GM23338 (cell line): ENCODE measurements around the gene LYSMD3.

Experiments
- CREB1 ChIP-seq: fragments of 250-450 bp; sonication (Bioruptor Pico); IDR thresholded peaks from 2 replicates; pipeline ENCODE4 v1.5.0; 2020; ENCODE audit warnings: low read depth, mild to moderate bottlenecking, moderate library complexity
- EZH2 ChIP-seq: fragments of 200-600 bp; sonication (generic); IDR thresholded peaks from one replicate; pipeline ENCODE4 v1.8.0; 2017; ENCODE audit warnings: antibody characterized with exemption, mild to moderate bottlenecking, low read depth; ENCODE audit not compliant: unreplicated experiment
- EZH2phosphoT487 ChIP-seq: fragments of 200-600 bp; sonication (generic); IDR thresholded peaks from one replicate; pipeline ENCODE4 v1.8.1; 2018; ENCODE audit warnings: antibody characterized with exemption; ENCODE audit not compliant: unreplicated experiment
- JUNB ChIP-seq: IDR thresholded peaks from one replicate; pipeline ENCODE4 v1.6.1; 2016; ENCODE audit warnings: antibody characterized with exemption; ENCODE audit not compliant: unreplicated experiment
- NANOG ChIP-seq: IDR thresholded peaks from 2 replicates; pipeline ENCODE4 v1.6.1; 2016; ENCODE audit warnings: antibody characterized with exemption, borderline replicate concordance
- POLR2AphosphoS5 ChIP-seq: IDR thresholded peaks from 2 replicates; pipeline ENCODE4 v1.6.1; 2016; ENCODE audit warnings: antibody characterized with exemption, low read depth
- ZNF331 ChIP-seq: fragments of 250-450 bp; sonication (Bioruptor Pico); IDR thresholded peaks from 2 replicates; pipeline ENCODE4 v1.5.0; 2020; ENCODE audit warnings: low read depth, mild to moderate bottlenecking, moderate library complexity
- TF ChIP-seq, protein P1 (sequence below), 2 experiments: fragments of 200-600 bp in 1 of 2; sonication (generic) in 1 of 2; conservative IDR thresholded peaks; 2 replicates each; pipeline versions ENCODE4 v1.5.1 to v1.6.1; 2016 to 2017; ENCODE audit warnings: antibody characterized with exemption in 2 of 2, low read depth in 2 of 2, mild to moderate bottlenecking in 2 of 2, moderate library complexity in 1 of 2
- TF ChIP-seq, protein P2 (sequence below): IDR thresholded peaks from one replicate; pipeline ENCODE4 v1.6.1; 2018; ENCODE audit warnings: antibody characterized with exemption; ENCODE audit not compliant: unreplicated experiment
- TF ChIP-seq, protein P3 (sequence below): fragments of 250-450 bp; sonication (Bioruptor Pico); IDR thresholded peaks from 2 replicates; pipeline ENCODE4 v1.5.0; 2020; ENCODE audit warnings: mild to moderate bottlenecking, moderate library complexity

DNA sequence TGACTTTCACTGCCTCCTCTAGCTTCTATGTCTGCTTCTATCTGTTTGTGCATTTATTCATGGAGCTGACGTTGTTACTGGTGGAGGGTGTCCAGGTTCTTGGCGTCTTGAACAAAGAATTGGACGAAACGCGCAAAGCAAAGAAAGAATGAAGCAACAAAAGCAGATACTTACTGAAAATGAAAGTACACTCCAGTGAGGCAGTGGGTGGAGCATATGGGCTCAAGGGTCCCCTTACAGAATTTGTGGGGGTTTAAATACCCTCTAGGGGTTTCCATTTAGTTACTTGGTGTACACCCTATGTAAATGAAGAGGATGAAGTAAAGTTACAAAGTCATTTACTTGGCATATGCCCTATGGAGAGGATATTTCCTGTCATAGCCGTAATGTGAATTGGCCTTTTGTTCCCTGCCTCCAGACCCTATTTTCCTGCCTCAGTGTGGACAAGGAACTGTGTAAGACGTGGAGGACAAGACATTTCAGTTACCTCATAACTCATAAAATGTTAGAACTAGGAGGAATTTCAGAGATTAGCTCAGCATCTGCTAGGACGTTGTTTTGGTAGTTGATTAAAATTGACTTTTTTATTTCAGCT lies 51.7 kb downstream of the LYSMD3 start:
- TF ChIP-seq, protein P1, sequence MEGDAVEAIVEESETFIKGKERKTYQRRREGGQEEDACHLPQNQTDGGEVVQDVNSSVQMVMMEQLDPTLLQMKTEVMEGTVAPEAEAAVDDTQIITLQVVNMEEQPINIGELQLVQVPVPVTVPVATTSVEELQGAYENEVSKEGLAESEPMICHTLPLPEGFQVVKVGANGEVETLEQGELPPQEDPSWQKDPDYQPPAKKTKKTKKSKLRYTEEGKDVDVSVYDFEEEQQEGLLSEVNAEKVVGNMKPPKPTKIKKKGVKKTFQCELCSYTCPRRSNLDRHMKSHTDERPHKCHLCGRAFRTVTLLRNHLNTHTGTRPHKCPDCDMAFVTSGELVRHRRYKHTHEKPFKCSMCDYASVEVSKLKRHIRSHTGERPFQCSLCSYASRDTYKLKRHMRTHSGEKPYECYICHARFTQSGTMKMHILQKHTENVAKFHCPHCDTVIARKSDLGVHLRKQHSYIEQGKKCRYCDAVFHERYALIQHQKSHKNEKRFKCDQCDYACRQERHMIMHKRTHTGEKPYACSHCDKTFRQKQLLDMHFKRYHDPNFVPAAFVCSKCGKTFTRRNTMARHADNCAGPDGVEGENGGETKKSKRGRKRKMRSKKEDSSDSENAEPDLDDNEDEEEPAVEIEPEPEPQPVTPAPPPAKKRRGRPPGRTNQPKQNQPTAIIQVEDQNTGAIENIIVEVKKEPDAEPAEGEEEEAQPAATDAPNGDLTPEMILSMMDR (conservative IDR thresholded peaks at IDR 0.05; ENCODE audit: low read depth in 2 of 2) = no peak
- TF ChIP-seq EZH2phosphoT487 = no peak
- no peak for TF ChIP-seq EZH2
- TF ChIP-seq, protein P2, sequence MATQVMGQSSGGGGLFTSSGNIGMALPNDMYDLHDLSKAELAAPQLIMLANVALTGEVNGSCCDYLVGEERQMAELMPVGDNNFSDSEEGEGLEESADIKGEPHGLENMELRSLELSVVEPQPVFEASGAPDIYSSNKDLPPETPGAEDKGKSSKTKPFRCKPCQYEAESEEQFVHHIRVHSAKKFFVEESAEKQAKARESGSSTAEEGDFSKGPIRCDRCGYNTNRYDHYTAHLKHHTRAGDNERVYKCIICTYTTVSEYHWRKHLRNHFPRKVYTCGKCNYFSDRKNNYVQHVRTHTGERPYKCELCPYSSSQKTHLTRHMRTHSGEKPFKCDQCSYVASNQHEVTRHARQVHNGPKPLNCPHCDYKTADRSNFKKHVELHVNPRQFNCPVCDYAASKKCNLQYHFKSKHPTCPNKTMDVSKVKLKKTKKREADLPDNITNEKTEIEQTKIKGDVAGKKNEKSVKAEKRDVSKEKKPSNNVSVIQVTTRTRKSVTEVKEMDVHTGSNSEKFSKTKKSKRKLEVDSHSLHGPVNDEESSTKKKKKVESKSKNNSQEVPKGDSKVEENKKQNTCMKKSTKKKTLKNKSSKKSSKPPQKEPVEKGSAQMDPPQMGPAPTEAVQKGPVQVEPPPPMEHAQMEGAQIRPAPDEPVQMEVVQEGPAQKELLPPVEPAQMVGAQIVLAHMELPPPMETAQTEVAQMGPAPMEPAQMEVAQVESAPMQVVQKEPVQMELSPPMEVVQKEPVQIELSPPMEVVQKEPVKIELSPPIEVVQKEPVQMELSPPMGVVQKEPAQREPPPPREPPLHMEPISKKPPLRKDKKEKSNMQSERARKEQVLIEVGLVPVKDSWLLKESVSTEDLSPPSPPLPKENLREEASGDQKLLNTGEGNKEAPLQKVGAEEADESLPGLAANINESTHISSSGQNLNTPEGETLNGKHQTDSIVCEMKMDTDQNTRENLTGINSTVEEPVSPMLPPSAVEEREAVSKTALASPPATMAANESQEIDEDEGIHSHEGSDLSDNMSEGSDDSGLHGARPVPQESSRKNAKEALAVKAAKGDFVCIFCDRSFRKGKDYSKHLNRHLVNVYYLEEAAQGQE = no peak
- TF ChIP-seq CREB1 (CRISPR knock-in tag) = no peak
- TF ChIP-seq POLR2AphosphoS5 = no peak
- TF ChIP-seq, protein P3, sequence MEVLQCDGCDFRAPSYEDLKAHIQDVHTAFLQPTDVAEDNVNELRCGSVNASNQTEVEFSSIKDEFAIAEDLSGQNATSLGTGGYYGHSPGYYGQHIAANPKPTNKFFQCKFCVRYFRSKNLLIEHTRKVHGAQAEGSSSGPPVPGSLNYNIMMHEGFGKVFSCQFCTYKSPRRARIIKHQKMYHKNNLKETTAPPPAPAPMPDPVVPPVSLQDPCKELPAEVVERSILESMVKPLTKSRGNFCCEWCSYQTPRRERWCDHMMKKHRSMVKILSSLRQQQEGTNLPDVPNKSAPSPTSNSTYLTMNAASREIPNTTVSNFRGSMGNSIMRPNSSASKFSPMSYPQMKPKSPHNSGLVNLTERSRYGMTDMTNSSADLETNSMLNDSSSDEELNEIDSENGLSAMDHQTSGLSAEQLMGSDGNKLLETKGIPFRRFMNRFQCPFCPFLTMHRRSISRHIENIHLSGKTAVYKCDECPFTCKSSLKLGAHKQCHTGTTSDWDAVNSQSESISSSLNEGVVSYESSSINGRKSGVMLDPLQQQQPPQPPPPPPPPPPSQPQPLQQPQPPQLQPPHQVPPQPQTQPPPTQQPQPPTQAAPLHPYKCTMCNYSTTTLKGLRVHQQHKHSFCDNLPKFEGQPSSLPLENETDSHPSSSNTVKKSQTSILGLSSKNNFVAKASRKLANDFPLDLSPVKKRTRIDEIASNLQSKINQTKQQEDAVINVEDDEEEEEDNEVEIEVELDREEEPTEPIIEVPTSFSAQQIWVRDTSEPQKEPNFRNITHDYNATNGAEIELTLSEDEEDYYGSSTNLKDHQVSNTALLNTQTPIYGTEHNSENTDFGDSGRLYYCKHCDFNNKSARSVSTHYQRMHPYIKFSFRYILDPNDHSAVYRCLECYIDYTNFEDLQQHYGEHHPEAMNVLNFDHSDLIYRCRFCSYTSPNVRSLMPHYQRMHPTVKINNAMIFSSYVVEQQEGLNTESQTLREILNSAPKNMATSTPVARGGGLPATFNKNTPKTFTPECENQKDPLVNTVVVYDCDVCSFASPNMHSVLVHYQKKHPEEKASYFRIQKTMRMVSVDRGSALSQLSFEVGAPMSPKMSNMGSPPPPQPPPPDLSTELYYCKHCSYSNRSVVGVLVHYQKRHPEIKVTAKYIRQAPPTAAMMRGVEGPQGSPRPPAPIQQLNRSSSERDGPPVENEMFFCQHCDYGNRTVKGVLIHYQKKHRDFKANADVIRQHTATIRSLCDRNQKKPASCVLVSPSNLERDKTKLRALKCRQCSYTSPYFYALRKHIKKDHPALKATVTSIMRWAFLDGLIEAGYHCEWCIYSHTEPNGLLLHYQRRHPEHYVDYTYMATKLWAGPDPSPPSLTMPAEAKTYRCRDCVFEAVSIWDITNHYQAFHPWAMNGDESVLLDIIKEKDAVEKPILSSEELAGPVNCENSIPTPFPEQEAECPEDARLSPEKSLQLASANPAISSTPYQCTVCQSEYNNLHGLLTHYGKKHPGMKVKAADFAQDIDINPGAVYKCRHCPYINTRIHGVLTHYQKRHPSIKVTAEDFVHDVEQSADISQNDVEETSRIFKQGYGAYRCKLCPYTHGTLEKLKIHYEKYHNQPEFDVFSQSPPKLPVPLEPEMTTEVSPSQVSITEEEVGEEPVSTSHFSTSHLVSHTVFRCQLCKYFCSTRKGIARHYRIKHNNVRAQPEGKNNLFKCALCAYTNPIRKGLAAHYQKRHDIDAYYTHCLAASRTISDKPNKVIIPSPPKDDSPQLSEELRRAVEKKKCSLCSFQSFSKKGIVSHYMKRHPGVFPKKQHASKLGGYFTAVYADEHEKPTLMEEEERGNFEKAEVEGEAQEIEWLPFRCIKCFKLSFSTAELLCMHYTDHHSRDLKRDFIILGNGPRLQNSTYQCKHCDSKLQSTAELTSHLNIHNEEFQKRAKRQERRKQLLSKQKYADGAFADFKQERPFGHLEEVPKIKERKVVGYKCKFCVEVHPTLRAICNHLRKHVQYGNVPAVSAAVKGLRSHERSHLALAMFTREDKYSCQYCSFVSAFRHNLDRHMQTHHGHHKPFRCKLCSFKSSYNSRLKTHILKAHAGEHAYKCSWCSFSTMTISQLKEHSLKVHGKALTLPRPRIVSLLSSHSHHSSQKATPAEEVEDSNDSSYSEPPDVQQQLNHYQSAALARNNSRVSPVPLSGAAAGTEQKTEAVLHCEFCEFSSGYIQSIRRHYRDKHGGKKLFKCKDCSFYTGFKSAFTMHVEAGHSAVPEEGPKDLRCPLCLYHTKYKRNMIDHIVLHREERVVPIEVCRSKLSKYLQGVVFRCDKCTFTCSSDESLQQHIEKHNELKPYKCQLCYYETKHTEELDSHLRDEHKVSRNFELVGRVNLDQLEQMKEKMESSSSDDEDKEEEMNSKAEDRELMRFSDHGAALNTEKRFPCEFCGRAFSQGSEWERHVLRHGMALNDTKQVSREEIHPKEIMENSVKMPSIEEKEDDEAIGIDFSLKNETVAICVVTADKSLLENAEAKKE (CRISPR knock-in tag) = no peak
- TF ChIP-seq NANOG = no peak
- no peak for TF ChIP-seq JUNB
- TF ChIP-seq ZNF331 = no peak
